CD4-positive, alpha-beta T cell treated with Interleukin-2 at 100 ng/mL for 4 hours (primary cell): ENCODE measurements around the gene RRM2.

Experiments used
- DNase-seq: peaks from one replicate; pipeline ENCODE4 v3.0.0-alpha.2; 2020; ENCODE audit warnings: low spot score

RRM2 gene

DNA sequence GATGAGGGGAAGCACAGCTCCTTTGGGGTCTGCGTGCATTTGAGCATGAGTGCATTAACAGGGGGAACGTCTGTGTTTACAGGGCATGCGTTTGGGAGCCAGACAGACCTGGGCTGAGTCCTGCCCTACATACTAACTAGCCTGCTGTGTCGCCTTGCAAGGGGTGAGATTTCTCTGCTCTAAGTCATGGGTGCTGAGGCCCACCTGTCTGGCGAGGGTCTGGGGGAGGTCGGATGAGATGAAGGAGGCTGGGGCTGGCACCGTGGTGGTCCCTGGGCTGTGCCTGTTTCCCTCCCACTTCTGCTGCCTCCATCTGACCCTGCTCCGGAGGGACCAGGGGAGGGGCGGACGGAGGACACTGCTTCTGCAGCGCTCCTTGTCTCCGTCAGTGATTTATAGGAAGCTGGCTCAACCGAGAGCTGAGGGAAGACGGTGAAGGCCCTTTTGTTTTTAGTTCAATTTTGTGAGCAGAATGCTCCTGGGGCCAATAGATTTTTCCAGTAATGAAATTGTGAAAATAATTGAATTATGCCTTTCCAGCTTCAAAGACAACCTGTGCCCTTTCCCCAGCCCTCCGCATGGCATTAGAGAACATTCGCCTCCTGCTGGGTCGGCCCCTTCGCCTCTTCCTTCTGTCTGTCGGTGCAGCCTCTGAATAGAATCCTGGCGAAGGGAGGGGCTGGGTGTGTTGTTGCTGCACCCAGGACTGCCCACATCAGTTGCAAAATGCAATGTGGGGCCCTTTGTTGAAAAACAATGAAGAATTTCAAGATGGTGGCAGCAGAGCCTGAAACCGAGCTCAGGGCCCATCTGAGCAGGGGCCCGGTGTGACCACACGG, 49.7 kb downstream of the RRM2 start:
- no peak for DNase-seq

GRCh38 chr2:10173258-10174005, 50.9 kb downstream of the RRM2 start:
- DNase-seq: no peak

DNA sequence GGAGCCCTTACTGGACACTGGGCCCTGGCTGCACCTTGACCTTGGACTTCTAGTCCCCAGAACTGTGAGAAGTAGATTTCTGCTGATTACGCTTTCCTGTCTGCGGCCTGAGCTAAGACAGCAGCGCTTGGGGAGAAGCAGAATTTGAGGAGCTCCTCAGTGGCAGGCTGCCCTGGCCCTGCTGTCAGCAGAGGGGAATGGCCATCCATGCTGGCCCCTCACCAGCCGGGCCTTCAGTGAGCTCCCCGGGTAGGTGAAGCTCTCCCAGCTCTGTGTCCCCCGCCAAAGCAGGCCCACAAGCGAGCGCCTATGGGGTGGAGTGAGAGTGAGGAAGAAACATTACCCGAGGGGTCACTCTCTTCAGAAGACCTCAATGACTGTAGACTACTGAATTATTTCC, 51.6 kb downstream of the RRM2 start:
- DNase-seq: no peak

GRCh38 chr2:10175441-10175840, 52.9 kb downstream of the RRM2 start:
- no peak for DNase-seq

GRCh38 chr2:10178751-10179150, 56.2 kb downstream of the RRM2 start:
- no peak for DNase-seq

DNA sequence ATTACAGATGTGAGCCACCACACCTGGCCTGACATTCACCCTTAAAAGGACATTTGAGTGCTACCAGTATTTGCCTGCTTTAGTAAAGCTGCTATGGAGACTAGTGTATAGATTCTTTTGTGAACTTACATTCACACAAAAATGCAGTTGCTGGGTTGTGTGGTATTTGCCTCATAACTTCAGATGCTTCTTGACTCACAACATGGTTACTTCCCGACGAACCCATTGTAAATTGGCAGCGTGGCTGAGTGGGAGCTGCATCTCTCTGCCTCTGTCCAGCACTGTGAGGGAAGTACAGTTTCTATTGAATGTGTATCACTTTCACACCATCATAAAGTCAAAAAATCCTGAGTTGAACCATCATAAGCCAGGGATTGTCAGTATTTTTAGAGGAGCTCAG, 56.9 kb downstream of the RRM2 start:
- DNase-seq: no peak

GRCh38 chr2:10180229-10180628, 57.7 kb downstream of the RRM2 start:
- DNase-seq: no peak
